ENCODE results near the gene GTF2IRD1. TPM values are rescaled to one million over a fixed set of nuclear protein-coding genes. Genes with fewer than 3 reads are reported as not detected.

Gene GTF2IRD1
- total RNA-seq, 1 donor from 2014 or later = 0.96 TPM

- H3K9me3 Mint-ChIP-seq = no peaks in the 10 kb centered on the region
- no peak for DNase-seq (ENCODE audit: low spot score)
- intact Hi-C loops (cut with micrococcal nuclease) = loop anchor here (10.0 kb wide), 1 partner anchor 50 kb away; the partner anchor contains the start of gene GTF2I
- H3K27ac Mint-ChIP-seq = no peak overlapping the region
- H3K4me1 Mint-ChIP-seq (ENCODE audit: low read depth) = peaks cover 6% of the 10 kb centered on the region
- peak overlapping the region; percentile 16 for H3K4me3 Mint-ChIP-seq
- H3K36me3 Mint-ChIP-seq (ENCODE audit: low read depth) = no peaks in the 10 kb centered on the region
- peaks cover 3% of the 10 kb centered on the region for H3K27me3 Mint-ChIP-seq (ENCODE audit: insufficient read depth)
Observed at GRCh38 chr7:74604326-74605020, 150.8 kb downstream of the GTF2IRD1 start.

DNA sequence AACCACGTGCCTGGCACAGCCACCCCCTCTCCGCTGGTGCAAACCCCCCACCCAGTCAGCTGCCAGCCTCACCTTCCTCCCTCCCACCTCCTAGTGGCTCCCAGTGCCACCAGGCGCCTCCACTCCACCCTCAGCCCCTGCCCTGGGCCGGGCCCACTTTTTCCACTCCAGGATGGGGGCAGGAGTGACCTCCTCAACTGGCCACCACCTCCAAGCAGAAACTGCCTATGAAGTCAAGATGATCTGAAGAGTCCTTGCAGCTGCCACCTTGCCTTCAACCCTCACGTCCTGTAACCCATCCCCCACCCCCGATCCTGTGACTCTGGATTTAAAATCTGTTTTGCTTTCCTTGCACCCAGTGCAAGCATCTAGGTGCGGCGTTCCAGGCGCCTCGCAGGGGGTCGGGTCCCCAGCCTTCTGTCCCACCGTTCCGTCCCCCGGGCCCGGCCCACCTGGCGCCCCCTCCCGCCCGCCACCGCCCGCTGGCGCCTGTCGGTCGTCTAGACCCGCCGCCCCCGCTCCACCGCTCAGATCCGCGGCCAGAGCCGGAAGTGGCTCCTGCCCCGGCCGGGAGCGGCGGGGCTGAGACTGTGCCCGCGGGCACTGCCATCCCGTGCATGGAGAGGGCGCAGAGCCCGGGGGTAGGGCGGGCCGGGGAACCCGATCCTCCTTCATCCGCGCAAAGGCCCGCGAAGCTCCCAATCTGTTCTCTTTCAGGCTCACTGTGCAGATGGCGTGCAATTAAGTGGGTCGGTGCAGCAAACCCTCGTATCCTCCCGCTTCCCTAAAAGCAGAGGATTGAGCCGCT, 152.6 kb downstream of the GTF2IRD1 start:
- no peak for DNase-seq (ENCODE audit: low spot score)
- no peaks in the 10 kb centered on the region for H3K9me3 Mint-ChIP-seq
- H3K27me3 Mint-ChIP-seq (ENCODE audit: insufficient read depth) = peaks cover 3% of the 10 kb centered on the region
- H3K4me1 Mint-ChIP-seq (ENCODE audit: low read depth) = peaks cover 6% of the 10 kb centered on the region
- H3K4me3 Mint-ChIP-seq = peak overlapping the region; percentile 51
- no peaks in the 10 kb centered on the region for H3K36me3 Mint-ChIP-seq (ENCODE audit: low read depth)
- H3K27ac Mint-ChIP-seq = no peak overlapping the region
- intact Hi-C loops (cut with micrococcal nuclease) = loop anchor here (10.0 kb wide), 1 partner anchor 48 kb away; the partner anchor contains the start of gene GTF2I

- intact Hi-C loops (cut with micrococcal nuclease) = loop anchor here (10.0 kb wide), 1 partner anchor 48 kb away; the partner anchor contains the start of gene GTF2I
- Mint-ChIP-seq H3K27me3 (ENCODE audit: insufficient read depth) (peaks cover 3% of the 10 kb centered on the region), H3K36me3 (ENCODE audit: low read depth) (no peaks in the 10 kb centered on the region), H3K4me3 (peak overlapping the region; percentile 53), H3K4me1 (ENCODE audit: low read depth) (peaks cover 6% of the 10 kb centered on the region), H3K27ac (no peak overlapping the region), H3K9me3 (no peaks in the 10 kb centered on the region)
- DNase-seq (ENCODE audit: low spot score) = no peak
Observed at GRCh38 chr7:74606909-74607510, 153.3 kb downstream of the GTF2IRD1 start.

DNA sequence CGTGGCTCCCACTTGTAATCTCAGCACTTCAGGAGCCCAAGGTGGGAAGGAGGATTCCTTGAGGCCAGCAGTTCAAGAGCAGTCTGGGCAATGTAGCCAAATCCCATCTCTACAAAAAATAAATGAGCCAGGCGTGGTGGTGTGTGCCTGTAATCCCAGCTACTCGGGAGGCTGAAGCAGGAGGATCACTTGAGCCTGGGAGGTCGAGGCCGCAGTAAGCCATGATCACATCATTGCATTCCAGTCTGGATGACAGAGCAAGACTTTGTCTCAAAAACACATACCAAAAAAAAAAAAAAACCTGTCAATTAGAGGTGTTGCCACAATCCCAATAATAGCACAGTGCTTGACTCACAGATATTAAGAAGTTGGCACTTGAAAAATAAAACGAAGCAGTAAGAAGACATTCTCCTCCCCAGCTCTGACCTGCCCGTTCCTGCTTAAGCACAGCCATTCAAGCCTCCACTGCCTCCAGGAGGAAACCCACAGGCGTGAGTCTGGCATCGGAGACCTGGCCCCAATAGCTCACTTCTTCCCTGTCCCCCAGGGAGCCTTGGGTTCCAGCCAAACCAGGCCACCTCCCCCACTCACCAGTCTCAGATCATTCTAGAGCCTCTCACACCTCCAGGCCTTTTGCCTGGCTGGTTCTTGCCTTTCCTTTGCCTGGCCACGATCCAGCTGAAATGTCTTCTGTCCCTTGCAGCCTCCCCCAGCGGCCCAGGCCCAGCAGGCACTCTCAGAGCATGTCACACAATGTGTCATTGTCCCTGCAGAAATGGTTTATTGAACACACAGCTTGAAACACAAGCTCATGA, 158.5 kb downstream of the GTF2IRD1 start:
- no peak overlapping the region for H3K27ac Mint-ChIP-seq
- peaks cover 1% of the 10 kb centered on the region for H3K27me3 Mint-ChIP-seq (ENCODE audit: insufficient read depth)
- H3K36me3 Mint-ChIP-seq (ENCODE audit: low read depth) = no peaks in the 10 kb centered on the region

DNA sequence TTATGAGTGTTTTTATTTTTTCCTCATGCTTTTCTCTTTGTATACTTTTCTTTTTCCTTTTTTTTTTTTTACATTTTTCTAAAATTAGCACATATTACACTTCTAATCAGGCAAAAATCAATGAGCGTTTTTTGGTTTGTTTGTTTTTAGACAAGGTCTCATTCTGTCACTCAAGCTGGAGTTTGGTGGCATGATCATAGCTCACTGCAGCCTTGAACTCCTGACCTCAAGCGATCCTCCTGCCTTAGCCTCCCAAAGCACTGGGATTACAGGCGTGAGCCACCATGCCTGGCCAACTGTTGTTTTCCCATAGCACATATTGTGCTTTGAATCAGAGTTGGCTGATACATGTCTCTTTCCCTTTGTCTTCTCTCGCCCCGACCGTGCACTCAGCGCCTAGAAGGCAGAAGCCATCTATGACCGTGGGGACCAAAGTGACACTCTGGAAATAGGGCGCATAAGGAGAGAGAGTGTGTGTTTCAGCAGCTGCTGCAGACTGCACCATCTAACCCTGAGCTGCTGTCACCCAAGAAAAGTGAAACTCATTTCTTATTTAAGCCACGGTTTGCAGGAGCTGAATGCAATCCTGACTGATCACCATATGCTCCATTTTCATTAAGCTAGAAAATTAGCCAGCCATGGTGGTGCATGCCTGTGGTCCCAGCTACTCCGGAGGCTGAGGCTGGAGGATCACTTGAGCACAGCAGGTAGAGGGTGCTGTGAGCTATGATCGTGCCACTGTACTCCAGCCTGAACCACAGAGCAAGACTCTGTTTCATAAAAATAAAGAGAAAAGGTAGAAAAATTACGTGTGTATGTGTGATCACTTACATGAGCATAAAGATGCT, 162.5 kb downstream of the GTF2IRD1 start:
- Mint-ChIP-seq H3K4me1 (ENCODE audit: low read depth) (peaks cover 19% of the 10 kb centered on the region), H3K27me3 (ENCODE audit: insufficient read depth) (peaks cover 5% of the 10 kb centered on the region), H3K4me3 (no peak overlapping the region), H3K36me3 (ENCODE audit: low read depth) (no peaks in the 10 kb centered on the region), H3K9me3 (no peaks in the 10 kb centered on the region), H3K27ac (peak overlapping the region; percentile 6)
- intact Hi-C loops (cut with micrococcal nuclease) = no loop called here
- DNase-seq (ENCODE audit: low spot score) = no peak

More for the DNA sequence above, 158.5 kb downstream of the GTF2IRD1 start:
- Mint-ChIP-seq H3K9me3 (no peaks in the 10 kb centered on the region), H3K4me1 (ENCODE audit: low read depth) (peaks cover 14% of the 10 kb centered on the region), H3K4me3 (no peak overlapping the region)
- no peak for DNase-seq (ENCODE audit: low spot score)
- intact Hi-C loops (cut with micrococcal nuclease) = no loop called here

DNA sequence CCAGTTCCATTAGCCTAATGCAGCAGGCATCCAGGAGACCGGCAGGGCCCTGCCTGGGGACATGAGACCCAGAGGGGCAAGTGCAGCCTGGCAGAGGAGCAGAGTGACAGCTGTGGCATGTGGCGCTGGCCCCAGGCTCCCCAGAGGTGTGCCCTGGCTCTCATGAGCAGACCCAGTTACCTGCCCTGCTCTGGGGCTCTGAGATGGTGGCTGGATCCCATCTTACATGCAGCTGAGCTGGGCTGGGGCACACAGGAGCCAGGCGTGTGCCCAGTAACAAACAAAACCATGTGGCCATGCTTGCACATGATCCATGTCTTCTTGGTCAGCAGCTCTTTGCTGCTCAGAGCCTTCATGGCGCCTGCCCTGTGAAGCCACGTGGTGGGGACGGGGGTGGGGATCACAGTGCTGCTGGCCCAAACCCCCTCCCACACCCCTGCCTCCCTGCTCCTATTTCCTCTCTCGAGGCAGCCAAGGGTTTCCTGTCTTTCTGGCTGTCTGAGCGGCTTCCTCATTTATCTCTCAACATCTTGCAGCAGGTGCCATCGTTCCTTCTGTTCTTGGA, 163.6 kb downstream of the GTF2IRD1 start:
- H3K27me3 Mint-ChIP-seq (ENCODE audit: insufficient read depth) = peaks cover 5% of the 10 kb centered on the region
- no peaks in the 10 kb centered on the region for H3K9me3 Mint-ChIP-seq
- intact Hi-C loops (cut with micrococcal nuclease) = no loop called here
- DNase-seq (ENCODE audit: low spot score) = no peak
- peak overlapping the region; percentile 77 for H3K4me3 Mint-ChIP-seq
- peak overlapping the region; percentile 89 for H3K27ac Mint-ChIP-seq
- peaks cover 19% of the 10 kb centered on the region for H3K4me1 Mint-ChIP-seq (ENCODE audit: low read depth)
- H3K36me3 Mint-ChIP-seq (ENCODE audit: low read depth) = no peaks in the 10 kb centered on the region

GRCh38 chr7:74619235-74619860, 165.6 kb downstream of the GTF2IRD1 start:
- no peak overlapping the region for H3K27ac Mint-ChIP-seq
- intact Hi-C loops (cut with micrococcal nuclease) = no loop called here
- H3K27me3 Mint-ChIP-seq (ENCODE audit: insufficient read depth) = peaks cover 5% of the 10 kb centered on the region
- no peak for DNase-seq (ENCODE audit: low spot score)
- no peaks in the 10 kb centered on the region for H3K36me3 Mint-ChIP-seq (ENCODE audit: low read depth)
- H3K9me3 Mint-ChIP-seq = no peaks in the 10 kb centered on the region
- H3K4me3 Mint-ChIP-seq = no peak overlapping the region
- H3K4me1 Mint-ChIP-seq (ENCODE audit: low read depth) = peaks cover 19% of the 10 kb centered on the region

DNA sequence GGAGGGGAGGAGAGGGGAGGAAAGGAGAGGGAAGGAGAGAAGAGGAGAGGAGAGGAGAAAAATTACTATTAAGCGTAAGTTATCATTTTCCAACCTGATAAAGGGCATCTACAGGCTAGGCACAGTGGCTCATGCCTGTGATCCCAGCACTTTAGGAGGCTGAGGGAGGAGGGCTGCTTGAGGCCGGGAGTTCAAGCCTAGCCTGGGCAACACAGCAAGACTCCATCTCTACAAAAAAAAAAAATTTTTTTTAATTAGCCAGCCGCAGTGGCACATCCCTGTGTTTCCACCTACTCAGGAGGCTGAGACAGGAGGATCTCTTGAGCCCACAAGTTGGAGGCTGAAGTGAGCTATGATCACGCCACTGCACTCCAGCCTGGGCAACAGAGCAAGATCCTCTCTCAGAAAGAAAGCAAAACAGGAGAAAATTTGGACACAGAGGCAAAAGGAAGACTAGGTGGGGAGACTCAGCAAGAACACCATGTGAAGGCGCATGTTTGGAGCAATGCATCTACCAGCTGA, 168.6 kb downstream of the GTF2IRD1 start:
- no peak overlapping the region for H3K27ac Mint-ChIP-seq
- H3K9me3 Mint-ChIP-seq = no peaks in the 10 kb centered on the region
- H3K4me1 Mint-ChIP-seq (ENCODE audit: low read depth) = peaks cover 5% of the 10 kb centered on the region
- peaks cover 5% of the 10 kb centered on the region for H3K27me3 Mint-ChIP-seq (ENCODE audit: insufficient read depth)
- no peak overlapping the region for H3K4me3 Mint-ChIP-seq
- no peak for DNase-seq (ENCODE audit: low spot score)
- H3K36me3 Mint-ChIP-seq (ENCODE audit: low read depth) = no peaks in the 10 kb centered on the region
- intact Hi-C loops (cut with micrococcal nuclease) = loop anchor here (10.0 kb wide), 1 partner anchor 63 kb away; no protein-coding TSS in a partner anchor

- no peaks in the 10 kb centered on the region for H3K4me1 Mint-ChIP-seq (ENCODE audit: low read depth)
- H3K27ac Mint-ChIP-seq = no peak overlapping the region
- H3K36me3 Mint-ChIP-seq (ENCODE audit: low read depth) = no peaks in the 10 kb centered on the region
- H3K4me3 Mint-ChIP-seq = no peak overlapping the region
- intact Hi-C loops (cut with micrococcal nuclease) = loop anchor here (10.0 kb wide), 1 partner anchor 62 kb away; no protein-coding TSS in a partner anchor
- no peak for DNase-seq (ENCODE audit: low spot score)
- peaks cover 5% of the 10 kb centered on the region for H3K27me3 Mint-ChIP-seq (ENCODE audit: insufficient read depth)
- no peaks in the 10 kb centered on the region for H3K9me3 Mint-ChIP-seq
Observed at GRCh38 chr7:74623135-74623534, 169.4 kb downstream of the GTF2IRD1 start.

DNA sequence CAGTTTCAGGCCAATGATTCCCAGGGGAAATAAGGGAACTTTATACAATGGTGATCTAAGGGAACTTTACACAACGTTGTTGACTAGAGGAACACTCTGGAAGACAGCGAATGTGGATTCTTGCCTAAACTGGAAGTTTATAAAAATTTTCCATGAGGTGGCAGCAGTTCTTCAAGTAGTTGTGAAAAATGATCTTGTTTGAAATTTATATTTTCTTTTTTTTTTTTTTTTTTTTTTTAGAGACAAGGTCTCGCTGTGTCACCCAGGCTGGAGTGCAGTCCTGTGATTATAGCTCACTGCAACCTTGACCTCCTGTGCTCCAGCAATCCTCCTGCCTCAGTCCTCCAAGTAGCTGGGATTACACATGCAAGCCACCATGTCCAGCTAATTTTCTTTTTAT, 171.7 kb downstream of the GTF2IRD1 start:
- no peak for DNase-seq (ENCODE audit: low spot score)
- intact Hi-C loops (cut with micrococcal nuclease) = loop anchor here (10.0 kb wide), 1 partner anchor 59 kb away; no protein-coding TSS in a partner anchor
- Mint-ChIP-seq H3K36me3 (ENCODE audit: low read depth) (no peaks in the 10 kb centered on the region), H3K4me1 (ENCODE audit: low read depth) (no peaks in the 10 kb centered on the region), H3K27me3 (ENCODE audit: insufficient read depth) (peaks cover 5% of the 10 kb centered on the region), H3K27ac (no peak overlapping the region), H3K9me3 (no peaks in the 10 kb centered on the region), H3K4me3 (no peak overlapping the region)
